ENCODE data around the gene DMPK.

The DMPK gene, protein sequence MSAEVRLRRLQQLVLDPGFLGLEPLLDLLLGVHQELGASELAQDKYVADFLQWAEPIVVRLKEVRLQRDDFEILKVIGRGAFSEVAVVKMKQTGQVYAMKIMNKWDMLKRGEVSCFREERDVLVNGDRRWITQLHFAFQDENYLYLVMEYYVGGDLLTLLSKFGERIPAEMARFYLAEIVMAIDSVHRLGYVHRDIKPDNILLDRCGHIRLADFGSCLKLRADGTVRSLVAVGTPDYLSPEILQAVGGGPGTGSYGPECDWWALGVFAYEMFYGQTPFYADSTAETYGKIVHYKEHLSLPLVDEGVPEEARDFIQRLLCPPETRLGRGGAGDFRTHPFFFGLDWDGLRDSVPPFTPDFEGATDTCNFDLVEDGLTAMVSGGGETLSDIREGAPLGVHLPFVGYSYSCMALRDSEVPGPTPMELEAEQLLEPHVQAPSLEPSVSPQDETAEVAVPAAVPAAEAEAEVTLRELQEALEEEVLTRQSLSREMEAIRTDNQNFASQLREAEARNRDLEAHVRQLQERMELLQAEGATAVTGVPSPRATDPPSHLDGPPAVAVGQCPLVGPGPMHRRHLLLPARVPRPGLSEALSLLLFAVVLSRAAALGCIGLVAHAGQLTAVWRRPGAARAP

DNA sequence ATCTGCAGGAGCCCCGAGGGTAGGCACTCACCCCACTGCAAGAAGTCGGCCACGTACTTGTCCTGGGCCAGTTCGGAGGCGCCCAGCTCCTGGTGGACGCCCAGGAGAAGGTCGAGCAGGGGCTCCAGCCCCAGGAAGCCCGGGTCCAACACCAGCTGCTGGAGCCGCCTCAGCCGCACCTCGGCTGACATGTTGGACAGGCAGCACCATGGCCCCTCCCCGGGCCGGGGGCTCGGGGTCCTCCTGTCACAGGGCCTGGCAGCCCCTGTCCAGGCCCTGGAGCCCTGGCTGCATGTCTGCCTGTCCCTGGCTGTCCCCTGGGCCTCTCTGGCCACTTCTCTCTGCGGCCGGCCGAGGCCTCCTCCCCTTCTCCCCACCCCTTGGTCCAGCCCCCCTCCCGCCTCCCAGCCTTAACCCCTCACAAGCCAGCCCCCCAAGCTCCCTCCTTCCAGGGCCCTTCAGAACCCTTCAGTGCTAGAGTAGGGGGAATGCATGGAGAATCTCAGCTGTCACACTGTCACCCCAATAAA is at the start of gene DMPK:
DMPK (minus strand) TSS at position 329 of the 530 bp plus-strand sequence; CDS start at position 191, 138 bp downstream.
- DNase-seq = no peak

DNA sequence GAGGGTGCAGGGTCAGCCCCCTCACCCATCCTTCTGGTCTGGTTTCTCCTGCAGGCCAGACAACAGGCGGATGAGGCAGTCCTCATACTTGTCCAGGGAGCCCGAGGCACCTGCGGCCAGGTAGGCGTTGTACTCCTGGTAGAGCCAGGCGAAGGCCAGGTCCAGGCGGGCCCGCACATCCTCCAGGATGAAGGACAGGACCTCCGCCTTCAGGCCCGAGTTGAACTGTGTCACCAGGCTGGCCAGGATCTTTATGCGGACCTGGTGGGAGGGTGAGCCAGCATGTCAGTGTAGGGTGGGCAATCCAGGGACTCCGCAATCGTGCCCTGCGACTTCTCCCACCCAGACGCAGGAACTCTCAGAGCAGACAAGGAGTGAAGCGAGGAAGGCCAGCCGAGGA is 46.7 kb upstream of the DMPK start:
- DNase-seq = no peak

DNA sequence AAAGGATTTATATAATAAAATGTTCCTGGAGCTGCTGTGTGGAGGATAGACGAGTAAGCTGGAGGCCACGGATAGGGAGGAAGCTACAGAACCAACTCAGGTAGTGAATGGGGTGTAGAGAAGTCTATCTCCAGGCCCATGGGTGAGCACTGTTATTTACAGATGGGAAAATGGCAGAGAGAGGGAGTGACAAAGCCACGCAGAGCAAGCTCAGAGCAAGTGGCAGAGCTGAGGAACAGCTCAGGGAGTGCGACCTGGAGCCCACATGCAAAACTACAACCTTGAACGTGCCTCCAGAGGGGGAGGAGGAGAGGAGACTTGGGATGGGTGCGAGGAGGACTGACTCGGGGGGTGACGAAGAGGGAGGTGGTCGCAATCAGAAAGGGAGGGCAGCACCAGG is 46.2 kb upstream of the DMPK start:
- DNase-seq = no peak

DNA sequence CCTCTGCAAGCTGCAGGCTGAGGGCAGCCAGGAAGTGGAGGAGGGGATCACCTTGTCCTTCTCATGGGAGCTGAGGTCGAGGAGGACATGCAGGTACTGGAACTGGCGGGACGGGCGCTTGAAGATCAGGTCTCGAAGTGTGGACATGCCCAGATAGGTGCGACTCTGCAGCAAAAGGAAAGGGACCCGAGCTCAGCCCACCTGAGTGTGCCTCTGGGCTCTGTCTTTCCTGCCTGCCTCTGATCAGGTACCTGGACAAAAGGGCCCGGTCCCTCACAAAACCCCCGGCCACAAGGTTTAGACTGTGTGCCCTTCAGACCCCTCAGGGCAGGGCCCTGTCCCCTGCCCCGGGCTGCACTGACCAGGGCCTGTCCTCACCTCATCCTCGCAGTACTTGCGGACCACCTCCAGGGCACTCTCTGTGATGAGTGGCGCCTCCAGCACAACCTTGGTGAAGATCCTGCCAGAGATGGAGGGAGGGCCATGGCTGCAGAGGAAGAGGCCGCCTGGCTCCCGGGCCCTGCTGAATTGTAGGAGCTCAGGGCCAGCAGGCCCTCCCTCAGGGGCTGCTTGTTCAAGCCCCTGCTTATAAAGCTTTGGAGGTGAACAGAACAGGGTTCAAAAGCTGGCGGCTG is 45.3 kb upstream of the DMPK start:
- DNase-seq = no peak

DNA sequence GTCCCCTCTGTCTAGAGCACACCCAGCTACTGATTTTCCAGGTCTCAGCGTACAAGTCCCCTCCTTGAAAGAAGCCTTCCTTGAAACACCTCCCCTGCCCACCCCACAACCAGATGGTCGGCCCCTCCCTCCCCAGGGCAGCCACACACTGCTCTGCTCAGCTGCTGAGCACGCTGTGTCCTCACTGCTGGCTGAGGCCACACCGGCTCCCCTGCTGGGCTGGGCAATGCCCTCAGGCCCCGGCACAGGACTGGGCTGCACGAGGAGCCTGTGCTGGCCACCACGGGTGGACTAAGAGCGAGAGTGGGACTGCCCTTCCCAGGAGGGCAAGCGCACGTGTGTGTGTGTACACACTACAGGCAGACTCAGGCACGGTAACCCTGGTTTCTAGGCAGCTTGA is 44.6 kb upstream of the DMPK start:
- DNase-seq = no peak

DNA sequence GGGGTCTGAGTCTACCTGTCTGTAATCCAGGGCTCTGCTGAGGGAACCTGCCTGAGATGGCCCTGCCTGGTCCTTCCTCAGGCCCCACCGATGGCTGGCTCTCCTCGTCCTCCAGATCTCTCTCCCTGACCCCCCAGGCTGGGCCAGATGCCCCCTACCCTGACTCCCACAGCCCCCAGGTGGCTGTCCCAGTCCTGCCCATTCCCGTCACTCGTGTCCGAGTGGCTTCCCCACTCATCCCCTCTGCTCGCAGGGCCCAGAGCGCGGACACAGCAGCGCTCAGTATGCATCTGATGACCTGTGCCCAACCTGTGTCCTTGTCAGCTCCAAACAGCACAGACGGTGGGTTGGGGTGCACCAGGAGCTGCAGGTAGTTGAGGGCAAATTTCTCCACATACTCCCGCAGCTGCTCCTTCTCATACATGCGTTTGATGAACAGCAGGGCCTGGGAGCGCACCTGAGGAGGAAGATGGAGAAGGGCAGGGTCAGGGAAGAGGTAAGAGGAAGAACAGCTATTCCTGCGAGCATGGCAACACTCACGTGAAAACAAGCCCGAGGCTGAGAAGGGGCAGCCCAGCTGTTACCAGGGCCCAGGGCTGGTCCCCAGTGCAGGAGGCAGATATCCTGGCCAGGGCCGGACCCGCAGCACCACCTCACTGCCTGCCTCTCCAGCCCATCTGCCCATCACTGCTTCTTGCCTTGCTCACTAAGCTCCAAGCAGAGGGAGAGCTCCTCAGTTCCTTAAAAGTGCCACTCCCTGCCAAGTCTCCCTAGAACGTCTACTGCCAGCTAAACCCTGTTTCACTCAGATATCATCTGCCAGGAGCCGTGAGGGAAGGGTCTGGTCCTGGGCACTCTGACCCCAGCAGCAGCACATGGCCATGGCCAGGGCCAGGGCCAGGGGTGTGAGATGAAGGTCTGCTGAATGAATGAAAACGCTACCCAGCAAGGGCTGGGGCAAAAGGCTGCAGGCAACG is 43.9 kb upstream of the DMPK start:
- no peak for DNase-seq

DNA sequence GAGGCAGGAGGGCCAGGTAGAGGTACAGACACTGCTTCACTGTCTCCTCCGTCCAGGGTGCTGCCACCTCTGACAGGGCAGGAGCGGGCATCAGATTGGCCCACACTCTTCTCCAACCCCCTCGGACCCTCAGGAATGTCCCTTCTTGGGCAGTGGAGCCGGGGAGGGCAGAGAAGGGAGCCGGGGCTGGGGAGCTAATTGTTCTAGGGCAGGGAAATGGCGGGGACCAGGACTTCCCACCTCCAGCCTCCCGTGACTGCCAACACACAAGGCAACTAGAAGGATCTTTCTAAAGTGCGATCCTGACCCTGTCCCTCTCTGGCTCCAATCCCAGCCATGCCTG is 42.9 kb upstream of the DMPK start:
- DNase-seq = no peak

DNA sequence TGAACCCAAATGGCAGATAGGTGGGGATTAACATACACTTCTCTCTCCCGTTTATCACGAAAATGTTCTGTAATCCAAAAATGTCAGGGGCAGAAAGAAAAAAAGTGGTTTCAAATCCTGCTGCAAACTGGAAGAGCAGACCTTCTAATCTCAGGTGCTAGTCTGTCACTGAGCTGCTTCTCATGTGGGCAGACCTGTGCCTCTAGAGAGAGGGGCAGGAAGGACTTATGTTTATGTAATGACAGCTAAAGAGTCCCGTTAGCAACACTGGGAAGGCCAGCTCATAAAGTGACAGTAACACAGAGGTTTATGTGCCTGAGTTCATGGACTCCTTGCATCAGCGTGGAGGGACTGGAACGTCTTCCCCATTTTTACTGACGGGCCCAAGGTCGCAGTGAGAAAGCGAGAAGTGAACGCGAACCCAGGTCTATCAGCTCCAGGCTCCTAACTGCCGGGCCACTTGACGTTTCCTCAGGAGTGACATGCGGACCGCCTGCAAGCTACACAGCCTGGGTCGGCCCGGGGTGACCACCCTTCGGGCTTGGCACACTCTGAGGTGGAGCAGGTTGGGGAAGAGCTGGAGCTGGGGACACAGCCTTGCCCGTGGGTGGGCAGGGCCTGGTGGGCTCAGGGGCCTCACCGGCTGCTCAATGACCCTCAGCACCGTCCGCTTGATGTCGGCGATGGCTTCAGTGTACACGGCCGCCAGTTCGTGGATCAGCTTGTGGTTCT is 42.4 kb upstream of the DMPK start:
- no peak for DNase-seq

DNA sequence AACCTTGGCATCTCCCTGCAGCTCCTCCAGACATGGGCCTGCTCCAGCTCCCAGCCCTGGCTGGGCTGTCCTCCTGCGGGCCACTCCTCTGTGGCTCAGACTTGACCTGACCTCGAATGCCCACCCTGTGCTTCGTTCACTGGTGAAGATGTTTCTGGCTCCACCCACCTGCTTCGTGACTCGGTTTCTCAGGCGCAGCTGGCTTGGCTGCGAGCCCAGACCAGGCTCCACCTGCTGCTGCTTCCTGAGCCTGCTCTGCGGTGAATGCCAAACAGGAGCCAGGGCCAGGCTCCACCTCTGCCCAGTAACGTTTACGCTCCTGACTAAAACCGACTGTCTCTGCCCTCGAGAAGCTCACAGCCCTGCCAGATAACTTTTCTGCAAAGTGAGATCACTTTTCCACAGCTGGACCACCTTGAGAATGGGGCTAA is 41.8 kb upstream of the DMPK start:
- peak; percentile 65 for DNase-seq

DNA sequence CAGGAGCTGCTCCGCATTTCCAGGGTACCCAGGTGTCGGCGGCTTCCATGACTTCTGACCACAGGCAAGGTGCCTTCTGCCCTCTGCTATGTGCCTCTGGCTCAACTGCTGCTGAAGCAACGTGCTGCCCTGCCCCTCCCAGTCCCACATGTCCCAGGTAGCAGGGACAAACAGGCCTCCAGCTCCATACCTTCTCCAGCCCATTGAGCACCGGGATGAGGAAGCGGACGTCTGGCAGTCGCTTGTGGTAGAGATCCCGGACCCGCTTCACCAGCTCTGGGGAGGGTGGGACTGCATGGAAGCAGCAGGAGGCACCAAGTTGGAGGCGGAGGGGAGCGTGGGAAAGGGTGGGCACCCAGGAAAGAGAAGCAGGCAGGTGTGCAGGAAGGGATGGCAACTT is 40.9 kb upstream of the DMPK start:
- no peak for DNase-seq

DNA sequence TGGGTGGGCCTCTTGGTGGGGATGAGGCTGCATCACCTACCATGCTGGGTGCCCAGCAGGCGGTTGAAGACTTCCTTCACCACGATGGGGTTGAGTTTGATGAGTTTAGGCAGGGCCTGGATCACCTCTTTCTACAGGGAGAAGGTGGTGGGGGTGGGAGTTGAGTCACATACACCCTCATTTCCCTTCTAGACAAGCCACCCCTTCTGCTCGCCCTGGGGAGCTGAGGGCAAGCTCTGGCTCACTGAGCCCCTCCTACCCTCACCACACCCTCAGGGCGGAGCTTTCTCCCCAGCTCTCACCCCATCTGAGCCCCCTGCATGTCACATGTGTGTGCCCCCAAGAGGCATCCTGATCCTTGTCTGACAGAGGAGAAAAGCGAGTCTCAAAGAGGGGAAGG is 40.4 kb upstream of the DMPK start:
- DNase-seq = no peak

DNA sequence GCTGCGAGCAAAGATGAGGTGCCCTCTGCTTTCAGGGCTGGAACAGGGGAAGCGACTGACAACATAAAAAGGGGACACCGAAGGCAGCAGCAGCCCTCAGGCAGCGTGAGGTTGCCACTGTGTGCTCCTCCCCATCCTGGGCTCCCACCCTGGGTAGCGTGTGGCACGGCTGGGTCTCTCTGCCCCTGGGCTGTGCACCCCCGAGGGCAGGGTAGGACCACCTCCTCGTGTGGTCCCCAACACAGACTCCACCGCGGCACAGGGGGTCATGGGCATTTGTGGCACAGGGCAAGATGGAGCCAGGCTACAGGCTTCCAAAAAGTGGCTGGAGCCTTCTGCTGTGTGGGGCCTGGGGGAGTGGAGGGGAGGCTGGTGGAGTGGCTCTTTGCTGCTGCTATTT is 39.3 kb upstream of the DMPK start:
- DNase-seq = no peak

DNA sequence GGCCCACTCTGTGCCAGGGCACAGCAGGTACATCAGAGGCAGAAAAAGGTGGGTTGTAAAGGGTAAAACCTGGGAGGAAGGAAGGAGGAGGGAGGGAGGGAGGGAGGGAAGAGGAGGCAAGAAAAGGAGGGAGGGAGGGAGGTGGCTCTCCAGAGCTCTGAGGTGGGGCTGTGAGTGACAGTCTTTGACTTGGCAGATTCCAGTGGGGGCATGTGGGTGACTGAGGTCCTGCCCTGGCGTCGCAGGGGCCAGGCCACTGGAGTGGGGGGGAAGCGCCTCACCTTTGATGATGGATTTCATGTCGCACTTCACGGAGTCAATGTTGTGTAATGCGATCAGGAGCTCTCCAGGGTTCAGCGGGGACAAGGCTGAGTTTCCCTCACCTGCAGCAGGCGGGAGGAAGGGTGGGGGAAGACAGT is 38.8 kb upstream of the DMPK start:
- no peak for DNase-seq

DNA sequence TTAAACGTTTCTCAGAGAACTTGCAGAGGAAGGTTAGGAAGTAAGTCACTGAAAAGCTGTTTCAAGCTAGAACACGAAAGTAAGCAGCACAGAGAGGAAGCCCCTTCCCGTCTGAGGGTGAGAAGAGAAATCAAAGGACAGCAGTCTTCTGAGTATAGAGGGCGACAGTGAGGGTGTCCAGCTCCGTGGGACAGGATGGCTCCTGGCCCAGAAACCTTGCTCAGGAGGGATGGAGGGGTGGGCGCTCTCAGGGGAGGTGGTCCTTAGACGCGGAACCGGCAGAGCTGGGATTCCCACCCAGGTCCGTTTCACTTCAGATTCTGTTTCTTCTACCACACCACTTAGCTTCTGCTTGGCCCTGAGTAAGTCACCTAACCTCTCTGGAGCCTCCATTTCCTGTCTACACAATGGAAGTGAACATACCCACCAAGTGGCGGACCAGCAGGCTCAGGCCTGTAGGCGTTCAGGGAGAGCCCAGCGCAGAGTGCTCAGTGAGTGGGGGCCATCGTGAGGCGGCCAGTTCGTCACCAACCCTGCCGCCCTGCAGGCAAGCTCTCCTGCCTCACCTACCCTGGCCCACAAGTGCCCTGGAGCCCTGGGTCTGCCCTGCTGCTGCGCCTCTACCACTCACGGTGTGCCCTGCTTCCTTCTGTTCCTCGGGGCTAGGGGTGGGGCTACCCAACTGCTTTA is 38.3 kb upstream of the DMPK start:
- DNase-seq = no peak

DNA sequence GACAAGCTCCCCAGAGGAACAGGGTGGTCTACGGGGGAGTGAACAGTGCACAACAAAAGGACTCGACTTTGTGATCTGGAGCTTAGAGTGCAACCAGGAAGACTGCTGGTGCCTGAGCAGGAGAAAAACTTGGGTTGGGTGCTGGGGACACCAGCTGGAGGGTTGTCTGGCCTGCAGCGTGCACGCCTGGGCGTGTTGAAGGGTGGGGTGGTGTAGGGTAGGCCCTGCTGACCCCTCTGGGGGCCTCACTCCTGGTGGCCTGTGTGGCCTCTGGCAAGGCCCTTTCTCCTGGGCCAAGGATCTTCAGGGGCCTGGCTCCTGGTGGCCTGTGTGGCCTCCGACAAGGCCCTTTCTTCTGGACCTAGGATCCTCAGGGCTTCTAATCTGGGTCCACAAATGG is 37.5 kb upstream of the DMPK start:
- DNase-seq = no peak

DNA sequence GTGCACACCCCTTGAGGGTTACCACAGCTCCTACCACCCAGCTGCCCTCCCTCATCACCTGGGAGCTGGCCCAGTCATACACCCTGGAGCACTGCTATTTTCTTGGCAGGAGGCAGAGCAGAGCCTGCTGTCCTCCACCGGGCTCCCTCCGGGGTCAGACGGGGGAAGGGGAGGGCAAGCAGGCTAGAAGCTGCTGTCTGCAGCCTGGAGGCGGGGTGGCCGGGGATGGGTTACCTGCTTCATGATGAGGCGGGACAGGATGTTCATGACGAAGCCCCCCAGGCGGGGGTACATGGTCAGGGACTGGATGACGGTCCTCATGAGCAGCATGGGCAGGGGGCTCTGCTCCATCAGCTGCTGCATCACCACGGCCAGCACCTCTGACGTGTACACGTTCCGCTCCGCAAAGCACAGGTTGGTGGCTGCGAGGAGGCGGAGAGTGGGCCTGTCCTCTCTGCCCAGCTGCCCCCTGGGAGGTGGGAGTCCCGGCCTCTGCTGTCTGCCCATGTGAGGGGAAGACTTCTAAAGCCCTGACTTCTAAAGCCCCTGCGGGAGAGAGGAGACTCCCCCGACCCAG is 35.5 kb upstream of the DMPK start:
- no peak for DNase-seq

DNA sequence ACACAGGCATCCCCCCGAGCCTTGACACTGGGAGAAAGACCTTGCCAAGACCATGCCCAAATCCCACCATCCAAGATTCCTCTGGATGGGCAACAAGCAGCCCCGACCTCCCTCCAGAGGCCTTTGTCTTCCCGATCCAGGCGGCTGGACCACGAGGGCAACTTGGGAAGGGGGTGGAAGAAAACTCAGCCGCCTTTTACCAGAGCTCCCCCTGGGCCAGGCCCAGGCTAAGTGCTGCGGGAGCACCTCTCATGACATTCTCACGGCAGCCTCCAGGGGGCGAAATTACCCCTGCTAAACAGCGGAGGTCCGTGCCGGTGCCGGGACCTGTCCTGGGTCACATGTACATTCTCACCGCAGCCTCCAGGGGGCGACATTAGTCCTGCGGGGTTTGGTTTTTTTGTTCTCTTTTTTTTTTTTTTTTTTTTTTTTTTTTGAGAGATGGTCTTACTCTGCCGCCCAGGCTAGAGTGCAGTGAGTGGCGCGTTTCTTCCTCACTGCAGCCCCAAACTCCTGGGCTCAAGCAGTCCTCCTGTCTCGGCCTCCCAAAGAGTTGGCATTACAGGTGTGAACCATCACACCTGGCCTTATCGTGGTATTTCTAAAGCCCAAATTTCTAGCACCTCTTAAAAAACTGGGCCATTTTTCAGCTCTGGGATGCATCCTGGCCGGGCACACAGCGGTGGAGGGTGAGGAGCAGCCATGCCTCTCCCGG is 34.9 kb upstream of the DMPK start:
- DNase-seq = peak; percentile 92

DNA sequence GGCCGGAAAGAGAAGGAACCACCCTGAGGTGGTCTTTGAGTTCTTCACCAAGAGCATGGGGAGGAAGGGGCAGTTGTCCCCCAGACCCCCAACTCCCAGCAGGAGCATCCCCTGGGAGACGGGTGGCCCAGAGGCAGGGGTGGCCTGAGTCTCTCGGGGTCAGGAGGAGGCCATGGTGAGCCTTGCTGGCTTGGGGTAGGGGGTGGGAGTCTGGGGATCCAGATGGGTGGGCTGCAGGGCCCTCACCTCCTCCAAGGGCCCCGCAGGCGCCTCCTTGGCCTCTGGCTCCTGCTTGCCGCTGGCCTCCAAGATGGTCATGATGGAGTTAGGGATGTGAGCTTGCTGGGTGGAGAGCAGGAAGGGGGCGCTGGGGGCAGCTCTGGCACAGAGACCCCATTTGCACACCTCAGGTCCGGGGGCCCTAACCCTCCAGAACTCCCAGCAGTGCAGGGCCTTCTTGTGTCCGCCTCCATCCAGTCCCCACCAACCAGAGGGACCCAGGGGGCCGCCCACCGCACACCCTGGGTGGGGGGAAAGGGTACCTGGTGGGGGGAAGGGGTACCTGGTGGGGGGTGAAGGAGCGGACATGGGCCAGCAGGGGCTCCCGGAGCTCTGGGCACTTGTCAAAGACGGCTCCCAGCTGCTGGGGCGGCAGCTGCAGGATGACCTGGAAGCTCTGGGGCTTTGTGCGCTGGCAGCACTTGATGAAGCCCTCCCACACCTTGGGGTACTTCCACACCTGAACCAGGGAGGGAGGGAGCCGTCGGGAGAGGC is 34.1 kb upstream of the DMPK start:
- no peak for DNase-seq

DNA sequence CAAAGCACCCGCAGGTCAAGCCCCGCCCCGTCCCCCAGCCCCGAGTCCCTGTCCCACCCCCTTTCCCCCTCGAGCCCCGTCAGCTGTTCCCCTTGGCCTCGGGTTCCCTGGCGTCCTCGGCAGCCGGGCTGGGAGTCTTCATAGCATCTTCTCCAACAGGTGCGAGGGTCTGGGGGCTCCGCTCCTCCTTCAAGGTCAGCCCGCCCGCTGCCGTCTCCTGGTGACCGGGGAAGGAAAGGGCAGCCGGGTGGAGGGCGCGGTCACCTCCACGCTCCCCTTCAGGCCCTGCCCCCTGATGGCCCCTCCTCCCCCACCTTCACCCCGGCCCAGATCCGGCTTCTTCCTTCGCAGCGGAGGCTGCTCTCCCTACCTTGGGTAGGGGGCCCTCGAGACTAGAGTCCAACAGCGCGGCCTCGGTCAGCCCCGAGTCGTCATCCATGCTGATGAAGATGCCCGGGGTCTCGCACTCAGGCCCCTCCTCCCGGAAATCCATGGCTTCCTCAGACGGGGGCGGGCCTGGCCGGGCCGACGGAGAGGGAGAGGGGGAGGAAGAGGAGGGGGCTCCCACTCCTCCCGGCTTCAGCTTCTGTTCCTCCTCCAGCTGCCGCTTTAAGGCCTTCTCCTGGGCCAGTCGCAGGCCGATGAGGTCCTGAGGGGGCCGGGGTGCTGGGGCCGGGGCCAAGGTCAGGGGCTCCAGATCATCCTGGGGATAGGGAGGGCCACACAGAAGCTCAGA is 33.4 kb upstream of the DMPK start:
- no peak for DNase-seq
